Lung microvascular endothelial cell (primary cell): Measurements from ENCODE around the gene RPL18. TPM values are rescaled to one million over a fixed set of nuclear protein-coding genes. Genes with fewer than 3 reads are reported as not detected.
"Not testable (repeated sequence)": the region's sequence is repeated elsewhere in the genome, so short reads cannot be mapped to it uniquely, and the experiment has no call there.

Experiments used
- DNase-seq, 2 donors: peaks; one replicate each; pipeline versions ENCODE4 v3.0.0 to v3.0.0-alpha.2; 2010; ENCODE audit warnings: low read depth in 2 of 2
- total RNA-seq: library from RNA; depleted of rRNA; stranded (reverse); fragments of >200 nt; gene quantifications from 2 replicates; pipeline ENCODE4 v1.2.1, GENCODE V29; 2014

RPL18 gene
- total RNA-seq, 1 donor from 2014 or later: 2,324 TPM

- DNase-seq: peak; percentile 61 to 82
These were observed 26.1 kb upstream of the RPL18 start for GRCh38 chr19:48644839-48645619.

- DNase-seq: no peak
These were observed 25.4 kb upstream of the RPL18 start for GRCh38 chr19:48644355-48644754.

GRCh38 chr19:48642862-48643261, 23.9 kb upstream of the RPL18 start:
- DNase-seq: no peak

- DNase-seq: no peak
These were observed 22.9 kb upstream of the RPL18 start for GRCh38 chr19:48641850-48642249.

- no peak for DNase-seq
These were observed 20.8 kb upstream of the RPL18 start for GRCh38 chr19:48639483-48640375.

GRCh38 chr19:48638831-48639381, 19.9 kb upstream of the RPL18 start:
- DNase-seq: no peak

GRCh38 chr19:48637948-48638830, 19.2 kb upstream of the RPL18 start:
- peak; percentile 94 to 97 for DNase-seq

GRCh38 chr19:48637449-48637947, 18.5 kb upstream of the RPL18 start:
- DNase-seq: peak; percentile 97 to 98

GRCh38 chr19:48636859-48637448, 18.0 kb upstream of the RPL18 start, which contains the start of gene DBP:
TSS of gene DBP (minus strand) at chr19:48637379. CDS start at chr19:48636994, 385 bp downstream.
- DNase-seq: peak in 1 of 2 donors; percentile 47

- DNase-seq: no peak
These were observed 17.2 kb upstream of the RPL18 start for GRCh38 chr19:48635966-48636858.

- DNase-seq: peak; percentile 30 to 83
These were observed 16.4 kb upstream of the RPL18 start for GRCh38 chr19:48635263-48635965.

GRCh38 chr19:48634424-48635262, 15.7 kb upstream of the RPL18 start:
- peak; percentile 91 to 97 for DNase-seq

GRCh38 chr19:48634036-48634342, 15.0 kb upstream of the RPL18 start:
- DNase-seq: no peak

- DNase-seq: no peak
These were observed 14.4 kb upstream of the RPL18 start for GRCh38 chr19:48633148-48634035.

GRCh38 chr19:48632692-48633147, 13.7 kb upstream of the RPL18 start:
- DNase-seq: no peak

GRCh38 chr19:48632286-48632685, 13.3 kb upstream of the RPL18 start:
- DNase-seq: not testable (repeated sequence)

GRCh38 chr19:48631225-48631624, 12.2 kb upstream of the RPL18 start:
- no peak for DNase-seq
